Heart left ventricle (tissue), 16 donors: ENCODE data around the gene HTT. TPM values are rescaled to one million over a fixed set of nuclear protein-coding genes. Genes with fewer than 3 reads are reported as not detected.
A peak's percentile ranks its signal among the peaks of the same experiment; 100 is the strongest.

ENCODE experiments used
- ATAC-seq, 4 donors: fragments of 200-7000 bp; cut with Tn5 transposase; one replicate each; pipeline ENCODE4 v1.9.1; 2020 to 2022; ENCODE audit warnings: moderate library complexity in 4 of 4, mild to moderate bottlenecking in 3 of 4, moderate number of reproducible peaks in 1 of 4
- DNase-seq, 5 donors: peaks; one replicate each; pipeline ENCODE4 v3.0.0-alpha.2; 2020
- H3K27ac ChIP-seq, 12 donors: fragments of 200-600 bp; sonication (generic) in 4 of 12; one replicate each; pipeline versions ENCODE4 v1.5.0 to v1.8.0; 2016 to 2022; ENCODE audit warnings: mild to moderate bottlenecking in 2 of 12
- H3K27me3 ChIP-seq, 9 donors: fragments of 200-600 bp; sonication (generic) in 2 of 9; one replicate each; pipeline versions ENCODE4 v1.5.1 to v1.8.0; 2016 to 2022; ENCODE audit warnings: mild to moderate bottlenecking in 3 of 9
- H3K36me3 ChIP-seq, 9 donors: fragments of 200-600 bp; sonication (generic) in 2 of 9; one replicate each; pipeline versions ENCODE4 v1.5.0 to v1.8.0; 2018 to 2022; ENCODE audit warnings: mild to moderate bottlenecking in 2 of 9
- H3K4me1 ChIP-seq, 12 donors: fragments of 200-600 bp; sonication (generic) in 4 of 12; one replicate each; pipeline versions ENCODE4 v1.5.0 to v1.8.0; 2016 to 2022; ENCODE audit warnings: mild to moderate bottlenecking in 3 of 12
- H3K4me3 ChIP-seq, 12 donors: fragments of 200-600 bp; sonication (generic) in 4 of 12; one replicate each; pipeline versions ENCODE4 v1.5.0 to v1.8.0; 2017 to 2022; ENCODE audit warnings: mild to moderate bottlenecking in 9 of 12, moderate library complexity in 4 of 12
- H3K9me3 ChIP-seq, 12 donors: fragments of 200-600 bp; sonication (generic) in 4 of 12; one replicate each; pipeline versions ENCODE4 v1.5.0 to v1.8.0; 2016 to 2022; ENCODE audit warnings: mild to moderate bottlenecking in 1 of 12
- CTCF ChIP-seq, 12 donors: fragments of 200-600 bp; sonication (generic) in 4 of 12; IDR thresholded peaks; one replicate each; pipeline versions ENCODE4 v1.5.0 to v1.8.0; 2018 to 2022; ENCODE audit warnings: antibody characterized with exemption in 12 of 12, mild to moderate bottlenecking in 5 of 12
- POLR2A ChIP-seq, 2 donors: fragments of 450-650 bp; IDR thresholded peaks; one replicate each; pipeline ENCODE4 v1.6.1; 2017; ENCODE audit warnings: antibody characterized with exemption in 2 of 2, mild to moderate bottlenecking in 2 of 2, moderate library complexity in 2 of 2
- WGBS, 4 donors: extraction: QIAGEN DNeasy Blood & Tissue Kit in 2 of 4; methylation state at CpG; one replicate each; pipeline versions ENCODE4 v1.1.5 to v1.1.7; 2013 to 2018; 5-methylcytosine and 5-hydroxymethylcytosine counted together
- intact Hi-C, 10 donors: fragments of 100-400 bp; cut with DNase I; formaldehyde crosslinking; loops; one replicate each; pipeline versions ENCODE4 v1.11.1 to v1.14.2; 2022
- polyA plus RNA-seq, 2 donors: library from polyadenylated mRNA; stranded (reverse); fragments of 200-250 nt; gene quantifications; one replicate each; pipeline ENCODE4 v1.2.3, GENCODE V29; 2013
- total RNA-seq, 9 donors: library from RNA; depleted of rRNA in 2 of 9; stranded (reverse); fragments of >200 nt in 2 of 9; fragmentation: NEBNext Ultra II Directional in 3 of 9; extraction: Animal tissue kit (Norgen Biotek cat#: 25700) in 3 of 9; gene quantifications; one replicate each; pipeline versions ENCODE4 v1.1.0 to v1.2.4, GENCODE V29; 2016 to 2023
- donor health status: ischemic (EF 13 %, LVEDD 7.1; RV severe dilation, severe dysfunction).
- donor health status: healthy with polysubstance abuse.
- donor health status: DM: no; HTN: yes; CAD: no.
- donor health status: DM: no; HTN: no; CAD: no.
- donor health status: ischemic (EF 25% LVEDD 6.9; RV normal size, moderate dysfunction).
- donor health status: ischemic (EF 25% LVEDD 5.7; RV mildly dilated, moderate dysfunction).
- donor health status: healthy.
- donor health status: DM: yes; HTN: yes; CAD: no.
- donor health status: ischemic (EF 35%, LVEDD 5.7; RV mildly dilated, moderate dysfunction).
- donor health status: nonischemic (EF 11% LVEDD 7.7; RV severe dilation, severe dysfunction).
- donor health status: DM: yes; HTN: yes; CAD: no.
- donor health status: PGD.
- donor health status: ischemic (EF 29% LVEDD 5.4; RV normal size, mild dysfunction).
- donor health status: nonischemic (EF 23%, LVEDD 6.1; RV moderate dilation, normal function).

The HTT gene
- total and polyA plus RNA-seq, 11 donors: 13.9 to 122 (median 25.1) TPM

GRCh38 chr4:3235581-3235980 lies 161.1 kb downstream of the HTT start:
- peak in 3 of 5 donors; percentile 13 to 39 (median 16) for DNase-seq
- Histone ChIP-seq H3K9me3 (no peaks in the 10 kb centered on the region), H3K36me3 (peaks cover 0 to 99% (median 90%) of the 10 kb centered on the region in 9 donors), H3K4me3 (no peak overlapping the region), H3K27ac (no peak overlapping the region), H3K27me3 (no peaks in the 10 kb centered on the region), H3K4me1 (peaks cover 0 to 4% (median 0%) of the 10 kb centered on the region in 12 donors)
- whole genome bisulfite sequencing, 4 donors: 94 to 100% (median 95%) methylated on average over 8 to 11 of the region's 11 CpGs
- intact Hi-C loops: no loop called here
- ATAC-seq: no peak
- TF ChIP-seq POLR2A (IDR thresholded peaks at IDR 0.05): no peak
- TF ChIP-seq CTCF (IDR thresholded peaks at IDR 0.05): no peak

GRCh38 chr4:3236326-3236878 lies 161.9 kb downstream of the HTT start:
- Histone ChIP-seq H3K9me3 (no peaks in the 10 kb centered on the region), H3K27me3 (no peaks in the 10 kb centered on the region), H3K4me1 (peaks cover 0 to 4% (median 0%) of the 10 kb centered on the region in 12 donors), H3K4me3 (no peak overlapping the region), H3K27ac (no peak overlapping the region), H3K36me3 (peaks cover 0 to 97% (median 88%) of the 10 kb centered on the region in 9 donors)
- no peak for ATAC-seq
- TF ChIP-seq POLR2A (IDR thresholded peaks at IDR 0.05): no peak
- TF ChIP-seq CTCF (IDR thresholded peaks at IDR 0.05): no peak
- WGBS, 4 donors: 90 to 99% (median 93%) methylated on average over 9 of the region's 9 CpGs
- DNase-seq: peak in 3 of 5 donors; percentile 2 to 47 (median 8)
- intact Hi-C loops: no loop called here

GRCh38 chr4:3237266-3237665 lies 162.8 kb downstream of the HTT start:
- ATAC-seq: no peak
- Histone ChIP-seq H3K4me3 (no peak overlapping the region), H3K4me1 (peaks cover 0 to 4% (median 0%) of the 10 kb centered on the region in 12 donors), H3K9me3 (no peaks in the 10 kb centered on the region), H3K27ac (no peak overlapping the region), H3K36me3 (peaks cover 0 to 92% (median 82%) of the 10 kb centered on the region in 9 donors), H3K27me3 (no peaks in the 10 kb centered on the region)
- TF ChIP-seq CTCF (IDR thresholded peaks at IDR 0.05): no peak
- no peak for TF ChIP-seq POLR2A (IDR thresholded peaks at IDR 0.05)
- WGBS, 4 donors: 96 to 97% (median 96%) methylated on average over 19 of the region's 19 CpGs
- intact Hi-C loops: no loop called here
- peak in 1 of 5 donors; percentile 48 for DNase-seq

- Histone ChIP-seq H3K27ac (no peak overlapping the region), H3K4me3 (no peak overlapping the region), H3K9me3 (no peaks in the 10 kb centered on the region), H3K4me1 (peaks cover 0 to 4% (median 0%) of the 10 kb centered on the region in 12 donors), H3K27me3 (no peaks in the 10 kb centered on the region), H3K36me3 (peaks cover 0 to 89% (median 76%) of the 10 kb centered on the region in 9 donors)
- ATAC-seq (no peak), DNase-seq (peak in 1 of 5 donors; percentile 58)
- TF ChIP-seq POLR2A (IDR thresholded peaks at IDR 0.05): no peak
- TF ChIP-seq CTCF (IDR thresholded peaks at IDR 0.05): no peak
- WGBS, 4 donors: 90 to 94% (median 93%) methylated on average over 26 of the region's 26 CpGs
- intact Hi-C loops: no loop called here
Measured at GRCh38 chr4:3237712-3238560, 163.5 kb downstream of the HTT start.
